Naive thymus-derived CD4-positive, alpha-beta T cell (primary cell): Measurements from ENCODE around the gene TRAM2. TPM values are rescaled to one million over a fixed set of nuclear protein-coding genes. Genes with fewer than 3 reads are reported as not detected.
A peak's percentile ranks its signal among the peaks of the same experiment; 100 is the strongest.

Experiments
- ATAC-seq: fragments of 150-1000 bp; cut with Tn5 transposase; 2 replicates; pipeline ENCODE4 v1.10.0; 2021; ENCODE audit warnings: mild to moderate bottlenecking, moderate library complexity
- CTCF ChIA-PET: fragments of 350-600 bp; sonication (Branson Sonifier 250); formaldehyde crosslinking; loops from one replicate; lab custom pipeline; 2021; ENCODE audit warnings: antibody characterized with exemption; lab: Charles Lee
- POLR2A ChIA-PET: fragments of 350-600 bp; sonication (Branson Sonifier 250); formaldehyde crosslinking; loops from one replicate; lab custom pipeline; 2021; ENCODE audit warnings: antibody characterized with exemption, inconsistent platforms; lab: Charles Lee
- DNase-seq, 9 donors: peaks; one replicate each; pipeline versions ENCODE4 v3.0.0 to v3.0.0-alpha.2; 2020 to 2022; ENCODE audit warnings: mixed read lengths in 1 of 9
- H3K27ac ChIP-seq: one replicate; pipeline ENCODE4 v1.7.0; 2013; ENCODE audit warnings: mild to moderate bottlenecking, low read depth, low read length, moderate library complexity
- H3K27me3 ChIP-seq, 2 donors: one replicate each; pipeline ENCODE4 v1.7.0; 2013; ENCODE audit warnings: low read length in 2 of 2, mild to moderate bottlenecking in 2 of 2, moderate library complexity in 2 of 2; ENCODE audit not compliant: control insufficient read depth in 2 of 2, insufficient read depth in 2 of 2
- H3K36me3 ChIP-seq, 3 experiments: 1 replicate in 2 of 3; 2 replicates in 1 of 3; pipeline ENCODE4 v1.7.0; 2013; ENCODE audit warnings: low read length in 3 of 3, mild to moderate bottlenecking in 3 of 3, moderate library complexity in 1 of 3; ENCODE audit not compliant: insufficient read depth in 3 of 3, control insufficient read depth in 2 of 3
- H3K4me1 ChIP-seq, 2 donors: one replicate each; pipeline ENCODE4 v1.7.0; 2013; ENCODE audit warnings: low read length in 2 of 2, mild to moderate bottlenecking in 2 of 2, moderate library complexity in 1 of 2; ENCODE audit not compliant: control insufficient read depth in 2 of 2, insufficient read depth in 2 of 2
- H3K4me3 ChIP-seq: 2 replicates; pipeline ENCODE4 v1.7.0; 2013; ENCODE audit warnings: mild to moderate bottlenecking, low read length
- H3K9me3 ChIP-seq, 3 experiments: 1 replicate in 2 of 3; 2 replicates in 1 of 3; pipeline ENCODE4 v1.7.0; 2013; ENCODE audit warnings: low read length in 3 of 3; ENCODE audit not compliant: control insufficient read depth in 2 of 3
- H3K27ac Mint-ChIP-seq, 9 donors: one replicate each; pipeline ENCODE4 v1.8.0; 2020 to 2022; ENCODE audit warnings: mixed read lengths in 9 of 9, mild to moderate bottlenecking in 8 of 9, moderate library complexity in 5 of 9, inconsistent platforms in 2 of 9
- H3K27me3 Mint-ChIP-seq, 5 donors: one replicate each; pipeline ENCODE4 v1.8.0; 2021 to 2022; ENCODE audit warnings: mixed read lengths in 5 of 5, mild to moderate bottlenecking in 1 of 5
- H3K36me3 Mint-ChIP-seq, 5 donors: one replicate each; pipeline ENCODE4 v1.8.0; 2020 to 2022; ENCODE audit warnings: mixed read lengths in 5 of 5, mild to moderate bottlenecking in 3 of 5, inconsistent platforms in 1 of 5
- H3K4me1 Mint-ChIP-seq, 7 donors: one replicate each; pipeline ENCODE4 v1.8.0; 2020 to 2022; ENCODE audit warnings: mixed read lengths in 7 of 7, mild to moderate bottlenecking in 3 of 7, inconsistent platforms in 1 of 7
- H3K4me3 Mint-ChIP-seq, 10 donors: one replicate each; pipeline ENCODE4 v1.8.0; 2020 to 2022; ENCODE audit warnings: mild to moderate bottlenecking in 10 of 10, mixed read lengths in 10 of 10, moderate library complexity in 6 of 10, inconsistent platforms in 2 of 10
- H3K9me3 Mint-ChIP-seq, 11 donors: one replicate each; pipeline ENCODE4 v1.8.0; 2020 to 2022; ENCODE audit warnings: mixed read lengths in 11 of 11, mild to moderate bottlenecking in 4 of 11, inconsistent platforms in 1 of 11, moderate library complexity in 1 of 11
- intact Hi-C, 2 donors: fragments of 100-400 bp; cut with micrococcal nuclease; formaldehyde crosslinking; loops; one replicate each; pipeline ENCODE4 v1.15.1; 2023
- polyA plus RNA-seq, 2 donors: library from polyadenylated mRNA; unstranded; fragments of 300-500 nt; fragmentation: Illumina TruSeq; gene quantifications; one replicate each; pipeline ENCODE4 v1.2.3, GENCODE V29; 2021
- total RNA-seq, 6 experiments: library from RNA in 5 of 6; stranded (reverse) in 5 of 6; gene quantifications; 1 replicate in 5 of 6; 2 replicates in 1 of 6; pipeline ENCODE4 v1.2.3 and lab custom pipeline; 2021 to 2026

The TRAM2 gene
- total and polyA plus RNA-seq, 7 experiments from 2014 or later: 3.2 to 10.9 (median 10.3) TPM

GRCh38 chr6:52595000-52595795, 18.3 kb upstream of the TRAM2 start:
- no peaks in the 10 kb centered on the region for H3K36me3 Mint-ChIP-seq
- H3K9me3 ChIP-seq: no peaks in the 10 kb centered on the region
- ATAC-seq: peak; percentile 53
- H3K27ac Mint-ChIP-seq: peak overlapping the region in 1 of 9 donors; percentile 2
- CTCF ChIA-PET: interaction anchor here (0.6 to 1.5 kb wide), 3 partner anchors 9 to 188 kb away, joined by 3 to 6 read pairs (median 4); no protein-coding TSS in a partner anchor
- no peaks in the 10 kb centered on the region for H3K9me3 Mint-ChIP-seq
- no peak for DNase-seq
- H3K4me1 Mint-ChIP-seq: peaks cover 6 to 21% (median 10%) of the 10 kb centered on the region in 7 donors
- POLR2A ChIA-PET: interaction anchor here (0.6 kb wide), 1 partner anchor 66 kb away, joined by 3 read pairs; no protein-coding TSS in a partner anchor
- intact Hi-C loops: loop anchor here in 1 of 2 donors (5.0 kb wide), 1 partner anchor 178 kb away; no protein-coding TSS in a partner anchor
- no peak overlapping the region for H3K4me3 ChIP-seq
- no peak overlapping the region for H3K27ac ChIP-seq
- no peaks in the 10 kb centered on the region for H3K36me3 ChIP-seq
- H3K27me3 Mint-ChIP-seq: peaks cover 0 to 3% (median 0%) of the 10 kb centered on the region in 5 donors
- H3K4me1 ChIP-seq: no peaks in the 10 kb centered on the region
- H3K27me3 ChIP-seq: no peaks in the 10 kb centered on the region
- no peak overlapping the region for H3K4me3 Mint-ChIP-seq

DNA sequence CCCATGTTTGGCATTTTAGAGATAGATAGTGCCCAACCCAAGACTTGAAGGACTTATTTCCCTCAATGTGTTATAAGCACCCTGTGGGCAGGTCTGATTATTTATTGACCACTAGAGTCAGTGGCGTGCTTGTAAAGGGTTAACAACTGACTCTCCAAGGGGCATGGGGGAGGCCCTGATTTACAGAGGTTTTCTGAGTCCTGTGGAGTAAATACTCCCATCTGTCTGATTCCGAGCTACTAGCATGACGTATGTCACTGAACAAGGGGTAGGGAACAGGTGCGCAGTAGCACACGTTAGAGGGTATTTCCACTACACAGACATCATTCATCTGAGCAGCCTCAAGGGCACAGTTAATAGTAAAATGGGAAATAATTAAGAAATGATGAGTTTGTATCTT, 17.4 kb upstream of the TRAM2 start:
- no peaks in the 10 kb centered on the region for H3K4me1 ChIP-seq
- H3K4me3 Mint-ChIP-seq: no peak overlapping the region
- H3K9me3 Mint-ChIP-seq: no peaks in the 10 kb centered on the region
- no peaks in the 10 kb centered on the region for H3K27me3 ChIP-seq
- no peaks in the 10 kb centered on the region for H3K36me3 ChIP-seq
- no peak for ATAC-seq
- CTCF ChIA-PET: interaction anchor here (0.6 kb wide), 1 partner anchor 9 kb away, joined by 4 read pairs; no protein-coding TSS in a partner anchor
- no peaks in the 10 kb centered on the region for H3K36me3 Mint-ChIP-seq
- DNase-seq: no peak
- intact Hi-C loops: no loop called here
- peaks cover 6 to 21% (median 10%) of the 10 kb centered on the region in 7 donors for H3K4me1 Mint-ChIP-seq
- peaks cover 0 to 3% (median 0%) of the 10 kb centered on the region in 5 donors for H3K27me3 Mint-ChIP-seq
- H3K9me3 ChIP-seq: no peaks in the 10 kb centered on the region
- no peak overlapping the region for H3K4me3 ChIP-seq
- no peak overlapping the region for H3K27ac Mint-ChIP-seq
- no peak overlapping the region for H3K27ac ChIP-seq
- POLR2A ChIA-PET: interaction anchor here (0.6 kb wide), 2 partner anchors 34 to 65 kb away, joined by 3 read pairs; no protein-coding TSS in a partner anchor

GRCh38 chr6:52591832-52592231, 15.0 kb upstream of the TRAM2 start:
- H3K27ac ChIP-seq: no peak overlapping the region
- ATAC-seq: no peak
- H3K4me3 ChIP-seq: no peak overlapping the region
- Mint-ChIP-seq H3K27me3 (peaks cover 0 to 6% (median 0%) of the 10 kb centered on the region in 5 donors), H3K9me3 (peaks cover 0 to 2% (median 0%) of the 10 kb centered on the region in 11 donors), H3K4me1 (peaks cover 6 to 17% (median 8%) of the 10 kb centered on the region in 7 donors), H3K27ac (no peak overlapping the region), H3K36me3 (peaks cover 0 to 3% (median 0%) of the 10 kb centered on the region in 5 donors), H3K4me3 (no peak overlapping the region)
- CTCF ChIA-PET: no interaction called here
- H3K9me3 ChIP-seq: no peaks in the 10 kb centered on the region
- POLR2A ChIA-PET: no interaction called here
- DNase-seq: no peak
- H3K27me3 ChIP-seq: no peaks in the 10 kb centered on the region
- no peaks in the 10 kb centered on the region for H3K36me3 ChIP-seq
- H3K4me1 ChIP-seq: no peaks in the 10 kb centered on the region
- intact Hi-C loops: no loop called here

GRCh38 chr6:52590152-52590891, 13.5 kb upstream of the TRAM2 start:
- no peak overlapping the region for H3K4me3 ChIP-seq
- no peaks in the 10 kb centered on the region for H3K9me3 ChIP-seq
- Mint-ChIP-seq H3K36me3 (peaks cover 0 to 3% (median 0%) of the 10 kb centered on the region in 5 donors), H3K4me1 (peaks cover 4 to 10% (median 7%) of the 10 kb centered on the region in 7 donors), H3K9me3 (peaks cover 0 to 2% (median 0%) of the 10 kb centered on the region in 11 donors), H3K27ac (no peak overlapping the region), H3K4me3 (no peak overlapping the region), H3K27me3 (peaks cover 0 to 7% (median 0%) of the 10 kb centered on the region in 5 donors)
- H3K27ac ChIP-seq: no peak overlapping the region
- POLR2A ChIA-PET: no interaction called here
- DNase-seq (no peak), ATAC-seq (no peak)
- H3K27me3 ChIP-seq: no peaks in the 10 kb centered on the region
- intact Hi-C loops: no loop called here
- no peaks in the 10 kb centered on the region for H3K4me1 ChIP-seq
- CTCF ChIA-PET: no interaction called here
- no peaks in the 10 kb centered on the region for H3K36me3 ChIP-seq

GRCh38 chr6:52588710-52589091, 11.8 kb upstream of the TRAM2 start:
- Histone ChIP-seq H3K9me3 (no peaks in the 10 kb centered on the region), H3K27me3 (no peaks in the 10 kb centered on the region), H3K27ac (no peak overlapping the region), H3K36me3 (no peaks in the 10 kb centered on the region), H3K4me1 (no peaks in the 10 kb centered on the region), H3K4me3 (no peak overlapping the region)
- ChIA-PET POLR2A (no interaction called here), CTCF (no interaction called here)
- DNase-seq: no peak
- Mint-ChIP-seq H3K27me3 (peaks cover 0 to 7% (median 0%) of the 10 kb centered on the region in 5 donors), H3K4me1 (peaks cover 0 to 2% (median 0%) of the 10 kb centered on the region in 7 donors), H3K36me3 (peaks cover 0 to 3% (median 0%) of the 10 kb centered on the region in 5 donors), H3K9me3 (peaks cover 0 to 2% (median 0%) of the 10 kb centered on the region in 11 donors), H3K4me3 (no peak overlapping the region), H3K27ac (no peak overlapping the region)
- no peak for ATAC-seq
- intact Hi-C loops: no loop called here

DNA sequence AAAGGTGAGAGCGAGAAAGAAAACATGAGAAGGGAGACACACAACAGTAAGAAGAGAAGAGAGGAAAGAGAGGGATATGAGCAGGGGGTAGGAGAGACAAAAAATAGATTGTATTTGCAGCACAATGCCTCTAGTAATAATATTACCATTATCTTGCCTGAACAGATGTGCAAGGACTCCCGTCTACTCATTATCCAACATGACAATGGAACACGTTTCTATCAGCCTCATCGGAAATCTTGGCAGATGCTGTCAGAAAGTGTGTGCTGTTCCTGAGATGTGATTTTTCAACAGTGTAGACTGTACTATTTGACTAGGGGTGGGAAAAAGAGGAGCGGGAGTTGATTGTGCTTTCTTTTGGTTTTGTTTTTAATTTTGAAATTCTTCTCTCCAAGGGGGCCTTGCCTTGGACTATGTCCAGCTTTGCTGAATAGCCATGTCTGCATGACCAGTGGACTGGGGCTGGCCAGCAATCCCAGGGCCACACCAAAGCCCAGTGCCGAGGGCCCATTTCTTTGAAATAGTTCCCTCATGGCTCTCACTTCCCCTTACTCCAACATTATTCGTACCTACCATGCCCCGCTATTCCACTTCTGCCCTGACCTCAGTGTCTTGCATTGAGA, 11.3 kb upstream of the TRAM2 start:
- ChIA-PET CTCF (no interaction called here), POLR2A (no interaction called here)
- H3K36me3 Mint-ChIP-seq: peaks cover 0 to 3% (median 0%) of the 10 kb centered on the region in 5 donors
- H3K9me3 ChIP-seq: no peaks in the 10 kb centered on the region
- H3K27me3 ChIP-seq: no peaks in the 10 kb centered on the region
- DNase-seq (no peak), ATAC-seq (no peak)
- H3K9me3 Mint-ChIP-seq: peaks cover 0 to 2% (median 0%) of the 10 kb centered on the region in 11 donors
- H3K4me1 ChIP-seq: no peaks in the 10 kb centered on the region
- no peaks in the 10 kb centered on the region for H3K36me3 ChIP-seq
- H3K27ac Mint-ChIP-seq: no peak overlapping the region
- peaks cover 0 to 7% (median 0%) of the 10 kb centered on the region in 5 donors for H3K27me3 Mint-ChIP-seq
- peaks cover 0 to 2% (median 0%) of the 10 kb centered on the region in 7 donors for H3K4me1 Mint-ChIP-seq
- H3K4me3 ChIP-seq: no peak overlapping the region
- H3K27ac ChIP-seq: no peak overlapping the region
- H3K4me3 Mint-ChIP-seq: no peak overlapping the region
- intact Hi-C loops: no loop called here
